Activated CD4-positive, CD25-positive, alpha-beta regulatory T cell treated with anti-CD3 and anti-CD28 coated beads, Interleukin-2, amount 50 U/mL, for 24 hours (primary cell): ENCODE data around the gene UMAD1.
A peak's percentile ranks its signal among the peaks of the same experiment; 100 is the strongest.

Source experiments
- ATAC-seq, 2 donors: fragments of 150-1000 bp; cut with Tn5 transposase; one replicate each; pipeline ENCODE4 v1.10.0; 2021; ENCODE audit warnings: mild to moderate bottlenecking in 1 of 2, moderate library complexity in 1 of 2

Gene UMAD1

DNA sequence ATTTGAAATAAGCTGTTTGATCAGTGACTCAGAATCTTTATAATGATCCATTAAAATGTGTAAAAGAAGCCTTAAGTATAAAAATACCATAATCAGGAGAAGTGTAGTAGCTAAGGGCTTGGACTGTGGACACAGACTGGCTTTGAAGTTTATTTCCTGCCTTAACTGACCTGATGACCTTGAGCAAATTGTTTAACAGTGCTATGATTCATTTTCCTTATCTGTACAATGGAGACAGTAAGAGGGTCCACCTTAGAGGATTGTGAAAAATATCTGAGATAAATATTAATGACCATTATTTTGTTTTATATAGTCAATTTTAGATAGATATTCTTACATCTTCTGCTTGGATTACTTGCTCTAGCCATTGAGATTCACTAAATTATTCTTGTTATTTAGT is 91.2 kb downstream of the UMAD1 start:
- no peak for ATAC-seq

DNA sequence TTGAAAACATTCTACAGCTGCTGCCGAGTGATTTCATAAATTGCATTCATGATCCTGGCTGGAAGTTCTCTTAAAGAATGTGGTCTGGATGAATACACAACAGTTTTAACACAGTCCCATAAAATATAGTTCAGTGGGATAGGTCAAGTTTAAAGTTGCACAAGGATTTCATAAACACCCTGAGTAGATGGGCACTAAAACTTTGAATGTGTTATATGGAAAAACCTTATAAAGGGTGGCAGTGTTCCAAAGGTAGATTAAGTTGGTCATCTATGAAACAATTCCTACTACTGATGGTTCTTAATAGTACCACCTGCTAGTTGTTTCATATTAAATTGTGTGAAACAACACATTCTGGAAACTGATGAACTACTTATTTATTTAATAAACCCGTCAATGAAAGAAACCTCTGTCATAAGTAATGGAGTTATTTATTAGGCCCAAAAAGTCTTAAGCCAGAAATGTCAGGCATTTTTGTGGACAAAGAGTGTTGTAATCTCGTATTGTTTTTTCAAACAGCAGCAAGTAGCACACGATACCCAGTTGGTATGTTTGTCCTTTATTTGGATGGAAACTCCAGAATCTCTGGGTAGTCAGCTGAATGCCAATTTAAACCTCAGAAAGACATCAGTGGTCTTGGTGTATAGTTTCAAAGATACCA is 92.2 kb downstream of the UMAD1 start:
- no peak for ATAC-seq

DNA sequence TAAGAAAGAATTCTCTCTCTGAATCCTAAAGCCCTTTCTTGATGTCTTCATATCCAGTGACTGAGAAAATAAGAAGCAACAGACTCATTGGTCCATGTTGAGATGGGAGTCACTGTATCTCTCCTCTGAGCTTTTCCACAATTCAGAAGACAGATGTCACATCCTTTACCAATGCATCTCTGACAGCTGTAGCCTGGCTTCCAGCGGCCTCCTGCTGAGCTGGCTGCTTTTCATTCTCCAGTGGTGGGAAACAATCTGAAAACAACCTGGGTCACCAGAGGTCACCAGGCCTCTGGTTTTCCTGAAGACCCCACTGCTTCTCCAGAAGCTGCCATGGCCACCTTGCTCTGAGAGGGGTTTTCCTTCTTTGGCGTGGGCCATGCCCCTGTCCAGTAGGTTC is 96.1 kb downstream of the UMAD1 start:
- no peak for ATAC-seq

DNA sequence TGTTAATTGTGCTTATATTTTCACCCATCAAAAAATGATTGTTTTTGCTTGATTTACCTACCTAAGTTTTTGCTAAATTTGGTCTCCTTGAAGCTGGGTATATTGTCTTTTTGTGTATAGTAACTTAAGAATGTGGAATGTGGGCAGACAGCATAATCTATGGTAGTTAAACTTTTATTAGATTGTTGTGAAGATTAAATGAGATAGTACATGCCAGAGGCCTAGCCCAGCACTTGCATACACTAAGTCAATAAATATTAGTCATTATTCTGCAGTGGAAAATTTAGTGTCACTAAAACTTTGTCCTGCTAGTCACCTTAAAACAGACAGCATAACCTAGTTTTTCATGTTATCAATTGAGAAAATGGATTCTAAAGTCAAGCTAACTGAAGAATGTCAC is 97.1 kb downstream of the UMAD1 start:
- ATAC-seq, result no peak

DNA sequence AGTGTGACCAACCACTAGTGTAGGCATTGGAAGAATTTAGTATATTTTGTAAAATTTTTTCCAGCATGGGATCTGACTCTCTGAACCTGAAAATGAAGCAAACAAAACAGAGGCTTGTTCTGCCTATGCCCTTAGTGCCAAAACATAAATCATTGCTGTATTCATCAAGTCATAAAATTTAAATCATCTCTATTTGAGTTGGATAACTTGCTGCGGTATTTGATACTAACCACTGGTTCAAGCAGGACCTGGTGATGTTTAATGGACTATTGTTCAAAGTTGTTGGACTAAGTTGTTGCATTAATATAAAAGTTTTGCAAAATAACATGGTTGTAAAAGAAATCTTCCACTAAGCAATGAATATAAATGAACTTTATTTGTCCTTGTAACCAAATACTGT is 97.6 kb downstream of the UMAD1 start:
- no peak for ATAC-seq

DNA sequence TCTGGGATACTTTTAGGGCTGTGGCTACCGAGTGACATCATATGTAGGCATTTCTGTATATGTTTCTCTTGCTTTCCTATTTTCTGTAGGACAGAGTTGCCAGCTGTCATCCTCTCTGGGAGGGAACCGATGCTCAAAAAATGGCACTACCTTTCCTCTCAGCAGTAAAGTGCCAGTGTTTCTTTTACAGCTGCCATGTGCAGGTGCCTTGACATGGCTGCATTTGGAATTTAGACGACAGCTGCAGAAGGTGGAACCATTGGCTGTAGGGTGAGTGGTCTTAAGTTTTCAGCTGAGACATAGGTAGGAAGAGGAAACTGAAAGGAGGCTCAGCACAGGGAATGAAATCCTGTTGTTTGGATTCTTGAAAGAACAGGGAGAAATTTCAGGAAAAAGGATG is 98.1 kb downstream of the UMAD1 start:
- ATAC-seq, result no peak

DNA sequence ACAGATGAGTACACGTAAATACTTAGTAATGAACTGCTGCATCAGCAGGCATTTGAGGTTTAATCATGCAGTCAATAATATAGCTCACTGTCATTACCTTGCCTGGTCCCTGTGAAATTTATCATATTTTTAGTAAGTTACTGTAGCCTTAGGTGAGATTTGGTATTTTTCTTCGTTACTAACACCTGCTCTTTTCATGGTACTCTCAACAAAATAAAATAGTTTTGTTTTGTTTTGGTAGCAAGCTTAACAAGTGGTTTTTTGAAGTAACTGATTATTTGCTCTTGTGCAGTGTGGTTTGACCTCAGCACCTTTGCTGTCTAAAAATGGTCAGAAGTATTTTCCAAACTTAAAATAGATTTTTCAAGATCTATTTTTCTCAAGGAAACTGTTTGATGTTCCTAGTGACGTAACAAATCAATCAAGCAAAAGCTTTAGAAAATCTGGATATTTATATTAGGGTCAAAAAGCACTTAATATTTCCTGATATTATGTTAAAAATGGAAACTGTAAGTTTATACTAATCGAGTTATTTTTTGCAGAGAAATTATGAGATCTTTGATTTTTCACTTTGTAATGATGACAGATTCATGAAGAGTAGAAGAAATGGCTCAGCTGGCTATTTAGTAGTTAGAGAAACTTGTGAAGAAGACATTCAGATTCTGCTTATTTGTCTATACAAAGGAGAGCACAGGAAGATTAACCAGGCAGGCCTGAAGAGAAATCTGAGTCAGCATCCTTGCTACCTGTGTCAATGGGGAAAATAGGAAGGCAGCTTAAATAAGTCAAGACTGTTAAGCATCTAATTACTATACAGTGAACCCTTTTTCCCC is 98.9 kb downstream of the UMAD1 start:
- ATAC-seq, result no peak

DNA sequence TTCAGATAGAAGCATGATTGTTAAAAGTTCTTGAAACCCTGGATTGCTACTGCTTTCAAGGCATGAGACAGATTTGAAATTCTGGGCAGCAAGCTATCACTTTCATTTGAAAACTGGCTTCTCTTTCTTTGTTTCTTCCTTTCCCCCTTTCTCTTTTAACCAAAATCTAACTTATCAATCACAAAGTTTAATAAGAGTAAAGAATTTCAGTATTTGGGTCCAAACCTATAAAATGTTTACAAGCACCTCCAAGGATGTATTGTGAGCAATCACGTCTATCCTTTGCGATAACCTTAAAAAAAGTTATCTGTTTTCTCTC is 99.4 kb downstream of the UMAD1 start:
- ATAC-seq, result no peak

DNA sequence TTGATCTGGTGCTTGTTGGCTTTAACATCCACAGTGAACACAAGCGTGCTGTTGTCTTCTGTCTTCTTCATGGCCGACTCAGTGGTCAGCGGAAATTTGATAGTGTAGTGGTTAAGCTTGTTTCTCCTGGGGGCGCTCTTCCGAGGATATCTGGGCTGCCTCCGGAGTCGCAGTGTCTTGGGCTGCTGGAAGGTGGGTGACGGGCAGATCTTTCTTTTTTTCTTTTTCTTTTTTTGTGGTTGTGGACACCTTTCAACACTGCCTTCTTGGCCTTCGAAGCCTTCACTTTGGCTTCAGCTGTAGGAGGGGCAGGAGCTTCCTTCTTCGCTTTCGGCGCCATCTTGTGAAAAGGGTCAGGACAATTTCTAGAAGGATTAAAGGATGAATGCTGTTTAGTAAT is 101.7 kb downstream of the UMAD1 start:
- no peak for ATAC-seq

DNA sequence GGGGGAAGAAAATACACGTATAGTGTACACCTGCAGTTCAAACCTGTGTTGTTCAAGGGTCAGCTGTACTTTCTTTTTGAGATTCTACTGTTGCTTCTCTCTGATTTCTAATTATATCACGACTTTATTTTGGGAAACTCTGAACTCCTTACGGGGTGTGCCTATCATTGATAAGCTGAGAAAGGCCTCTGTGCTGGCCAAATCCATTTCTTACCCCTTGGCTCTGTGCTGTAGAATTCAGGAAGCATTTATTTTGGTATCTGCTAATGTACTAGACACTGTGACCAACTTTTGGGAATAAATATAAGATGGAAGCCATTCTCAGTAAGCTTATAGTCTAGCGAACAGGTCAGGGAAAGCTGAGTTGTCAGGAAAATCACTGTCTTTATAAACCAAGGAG is 104.7 kb downstream of the UMAD1 start:
- ATAC-seq, result no peak

DNA sequence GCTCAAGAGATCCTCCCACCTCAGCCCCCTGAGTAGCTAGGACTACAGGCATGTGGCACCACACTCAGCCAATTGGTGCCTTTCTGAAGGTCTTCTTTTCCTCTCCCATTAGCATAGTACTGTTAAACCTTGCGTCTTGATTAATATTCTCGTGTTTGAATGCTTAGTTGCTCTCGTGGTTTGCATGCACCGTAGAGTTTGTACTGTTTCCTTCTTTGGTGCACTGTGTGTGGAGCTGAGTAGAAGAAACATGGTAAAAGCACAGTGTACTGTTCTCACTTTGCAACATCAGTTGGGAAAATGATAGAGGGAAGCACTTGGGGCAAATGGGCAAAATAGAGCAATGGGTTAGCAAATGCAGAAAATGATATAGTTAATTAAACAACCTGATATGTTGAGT is 105.4 kb downstream of the UMAD1 start:
- no peak for ATAC-seq

DNA sequence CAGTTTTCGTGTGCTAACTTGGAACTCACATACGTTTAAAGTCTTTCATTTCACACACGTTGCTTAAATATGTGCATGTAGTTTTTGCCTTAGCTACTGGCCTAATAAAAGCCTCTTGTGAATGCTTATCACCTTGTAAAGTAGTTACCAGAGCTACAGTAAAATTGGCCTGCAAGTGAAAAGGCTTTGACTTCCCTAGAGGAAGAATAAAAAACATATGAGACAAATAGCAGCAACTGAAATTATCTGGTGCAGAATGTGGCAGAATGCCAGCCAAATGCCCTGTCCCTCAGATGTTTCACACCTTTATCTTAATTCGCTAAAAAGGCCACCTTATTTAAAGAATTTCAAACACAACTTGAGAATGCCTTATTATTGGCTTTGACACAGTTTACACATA is 105.9 kb downstream of the UMAD1 start:
- no peak for ATAC-seq

DNA sequence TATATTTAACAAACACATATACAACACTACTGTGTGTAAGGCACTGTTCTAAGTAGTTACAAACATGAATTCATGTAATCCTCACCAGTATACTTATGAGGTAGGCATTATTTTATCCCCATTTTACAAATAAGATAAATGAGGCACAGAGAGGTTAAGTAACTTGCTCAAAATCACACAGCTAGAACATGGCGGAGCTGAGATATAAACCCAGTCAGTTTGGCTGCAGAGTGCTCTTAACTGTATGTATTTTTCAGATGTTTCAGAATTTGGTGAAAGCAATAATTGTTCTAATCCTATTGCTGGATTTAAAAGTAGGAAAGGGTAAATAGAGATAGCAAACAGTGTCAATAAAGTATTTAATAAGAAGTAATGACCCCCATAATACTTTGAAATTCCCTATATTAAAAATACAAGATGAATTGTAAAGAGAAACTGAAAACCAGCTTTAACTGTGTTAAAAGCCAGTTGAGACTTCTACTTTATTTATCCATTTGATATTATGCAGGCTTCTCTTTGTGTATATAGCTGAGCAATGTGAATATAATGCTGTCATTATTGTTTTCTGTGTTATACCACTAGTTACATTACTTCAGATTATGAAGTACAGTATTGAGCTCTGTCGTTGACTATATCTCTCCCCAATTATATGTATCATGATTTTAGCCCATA is 110.2 kb downstream of the UMAD1 start:
- no peak for ATAC-seq

DNA sequence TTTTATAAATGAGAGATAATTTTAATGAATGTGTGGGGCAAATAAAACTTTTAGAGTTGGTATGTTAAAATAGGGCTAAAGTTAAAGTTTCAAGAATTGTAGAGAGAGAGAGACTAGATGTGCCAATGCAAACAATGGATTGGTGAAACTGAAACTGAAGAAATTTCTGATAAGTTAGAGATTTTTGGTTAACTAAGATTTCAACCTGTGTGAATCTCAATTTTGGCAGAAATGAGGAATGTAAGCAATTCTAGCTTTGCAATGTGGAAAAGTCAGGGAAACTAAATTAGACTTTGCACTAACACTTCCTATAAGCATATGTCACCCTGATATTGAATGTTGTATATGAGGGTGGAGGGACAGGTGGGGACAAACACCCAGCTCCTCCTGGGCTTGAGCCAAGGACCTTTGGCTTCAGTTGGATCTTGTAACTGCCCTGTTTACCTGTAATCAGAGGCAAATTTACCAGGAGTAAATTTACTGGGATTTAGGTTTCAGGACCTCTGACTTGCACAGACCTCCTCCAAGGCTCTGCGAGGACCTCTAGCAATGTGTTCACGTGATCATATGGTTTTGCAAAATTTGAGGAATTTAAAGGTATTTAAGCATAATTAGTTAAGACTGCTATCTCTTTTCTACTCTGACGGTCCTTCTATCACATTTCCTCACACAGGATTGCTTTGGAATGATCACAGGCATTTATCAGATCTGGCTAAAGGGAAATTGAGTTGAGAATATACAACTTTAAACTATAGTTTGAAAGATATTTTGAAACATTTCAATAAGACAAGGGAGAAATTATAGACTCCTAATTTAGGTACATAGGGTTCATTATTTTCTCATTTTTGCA is 110.9 kb downstream of the UMAD1 start:
- ATAC-seq, result no peak

DNA sequence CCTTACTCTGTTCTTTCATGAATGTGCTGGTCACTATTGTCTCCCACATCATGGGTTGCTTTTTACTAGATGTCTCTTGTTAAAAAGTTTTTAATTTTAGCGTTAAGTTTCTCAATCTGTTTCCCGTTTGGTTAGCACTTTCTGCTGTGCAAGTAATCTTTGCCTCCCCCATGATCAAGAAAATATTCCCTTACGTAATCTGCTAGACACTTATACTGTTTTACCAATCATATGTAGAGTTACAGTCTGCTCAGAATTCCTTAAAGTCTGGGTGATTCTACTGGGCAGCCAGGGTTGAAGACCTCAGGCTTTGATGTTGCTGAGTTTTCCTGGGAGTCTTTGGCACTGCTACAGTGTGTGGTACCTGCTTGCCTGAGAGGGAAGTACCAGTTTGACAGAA is 116.0 kb downstream of the UMAD1 start:
- no peak for ATAC-seq

DNA sequence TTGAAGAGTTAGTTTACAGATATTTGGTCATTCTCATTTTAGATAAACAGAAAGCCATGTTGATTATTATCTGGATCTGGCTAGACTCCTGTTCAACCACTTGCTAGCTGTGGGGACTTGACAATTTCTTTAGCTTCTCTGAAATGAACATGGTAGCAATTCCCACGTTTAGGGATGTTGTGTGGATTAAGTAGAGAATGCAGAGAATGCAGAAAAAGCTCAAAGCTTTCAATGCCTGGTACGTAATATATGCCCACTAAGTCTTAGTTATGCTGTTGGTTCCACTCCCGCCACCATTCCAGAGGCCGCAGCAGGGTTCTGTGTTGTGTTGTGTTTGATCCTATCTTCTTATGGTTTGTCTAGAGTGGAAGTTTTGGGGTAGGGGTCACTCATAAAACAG is 117.0 kb downstream of the UMAD1 start:
- ATAC-seq, result no peak

DNA sequence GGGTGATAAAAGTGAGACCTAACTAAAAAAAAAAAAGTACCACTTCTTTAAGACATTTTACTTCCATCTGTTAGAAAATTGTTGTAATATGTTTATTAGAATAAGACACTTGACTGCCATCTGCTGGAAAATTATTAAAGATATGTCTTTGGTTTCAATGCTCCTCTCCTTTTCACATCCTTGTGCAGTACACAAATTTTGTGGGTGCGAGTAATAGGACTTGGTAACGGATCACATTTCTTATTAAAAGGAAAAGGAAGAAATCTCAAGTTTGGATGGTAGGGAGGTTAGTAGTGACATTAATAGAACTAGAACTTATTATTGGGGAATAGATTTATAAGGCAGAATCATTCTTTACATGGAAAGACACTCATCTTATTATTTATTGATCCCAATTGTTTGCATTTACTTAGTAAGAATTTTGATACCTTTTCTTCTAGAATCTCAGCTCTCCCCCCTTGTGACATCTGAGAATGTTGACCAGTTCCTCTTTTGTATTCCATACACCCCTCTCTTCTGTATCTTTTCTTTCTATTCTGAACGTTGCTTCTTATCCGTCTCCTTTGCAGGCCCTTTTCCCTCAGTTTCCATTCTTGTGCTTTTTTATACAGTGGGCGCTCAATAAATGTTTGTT is 120.9 kb downstream of the UMAD1 start:
- no peak for ATAC-seq

DNA sequence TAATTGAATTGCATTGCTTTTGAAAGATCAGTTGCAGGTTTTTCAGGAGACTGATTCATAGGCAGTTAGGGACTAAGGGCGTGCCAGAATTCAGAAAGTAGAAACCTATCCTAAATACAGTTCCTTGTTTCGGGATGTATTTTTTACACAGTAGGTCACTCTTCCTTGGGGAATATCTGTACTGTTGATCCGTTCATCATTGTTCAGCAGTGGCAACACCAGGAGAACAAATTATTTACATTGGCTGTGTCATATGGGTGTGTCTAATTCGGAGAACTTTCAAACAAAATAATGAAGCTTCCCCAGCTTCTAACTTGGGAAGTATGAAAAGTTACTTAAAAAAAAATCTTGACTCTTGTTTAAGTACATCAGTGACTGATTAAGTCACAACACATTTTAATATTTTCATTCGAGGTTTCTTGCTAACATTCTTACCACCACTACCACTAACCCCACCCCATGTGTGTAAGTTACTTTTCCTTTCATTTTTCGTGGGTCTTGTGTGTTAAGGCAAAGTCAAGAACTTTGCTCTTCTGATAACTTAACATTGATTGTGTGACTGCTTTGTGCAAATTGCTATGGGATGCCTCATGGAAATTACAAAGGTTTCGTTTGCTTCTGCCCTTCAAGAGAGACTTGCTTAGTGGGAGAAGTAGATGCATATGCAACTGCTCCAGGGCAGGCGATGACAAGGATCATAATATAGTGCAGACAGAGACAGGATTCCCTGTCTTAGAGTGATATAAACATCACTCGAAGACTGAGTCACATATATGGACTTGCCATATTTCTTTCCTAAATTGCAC is 121.6 kb downstream of the UMAD1 start:
- peak; percentile 88 to 89 for ATAC-seq

DNA sequence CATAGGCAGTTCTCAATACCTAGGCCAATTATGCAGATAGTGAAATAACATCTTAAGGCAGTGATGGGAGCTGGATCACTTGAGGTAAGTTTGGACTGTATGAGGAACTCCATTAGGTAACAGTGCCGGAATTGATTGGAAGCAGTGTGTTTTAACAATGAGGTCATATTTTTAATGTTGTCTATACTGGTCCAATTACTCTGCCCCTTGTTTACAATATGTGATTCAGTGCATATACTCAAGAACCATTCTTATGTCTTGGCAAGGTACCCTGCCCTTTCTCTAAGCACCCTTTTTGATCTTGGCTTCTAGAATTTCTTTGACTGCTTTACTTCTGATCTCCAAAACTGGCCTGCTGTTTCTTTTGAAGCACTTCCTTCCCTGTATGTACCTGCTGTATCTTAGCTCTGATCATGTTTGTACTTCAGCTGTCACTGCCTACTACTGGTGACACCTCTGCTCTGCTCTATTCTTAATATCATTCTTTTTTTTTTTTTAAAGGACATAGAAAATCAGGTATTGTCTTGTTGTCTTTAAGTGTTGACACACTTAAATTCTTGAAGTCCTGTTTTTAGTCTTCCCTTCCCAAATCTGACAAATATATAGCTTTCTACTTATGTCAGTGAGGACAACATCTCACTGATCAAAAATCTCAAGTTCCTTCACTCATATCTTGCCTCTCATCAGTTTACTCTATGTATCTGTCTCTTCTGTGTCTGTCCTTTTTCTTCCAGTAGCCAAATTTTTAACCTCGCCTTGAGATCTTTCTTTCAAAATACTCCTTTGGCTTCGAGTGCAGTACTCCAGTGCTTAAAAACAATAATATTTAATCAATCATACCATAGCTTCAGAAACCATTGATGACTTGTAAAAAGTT is 124.2 kb downstream of the UMAD1 start:
- no peak for ATAC-seq

DNA sequence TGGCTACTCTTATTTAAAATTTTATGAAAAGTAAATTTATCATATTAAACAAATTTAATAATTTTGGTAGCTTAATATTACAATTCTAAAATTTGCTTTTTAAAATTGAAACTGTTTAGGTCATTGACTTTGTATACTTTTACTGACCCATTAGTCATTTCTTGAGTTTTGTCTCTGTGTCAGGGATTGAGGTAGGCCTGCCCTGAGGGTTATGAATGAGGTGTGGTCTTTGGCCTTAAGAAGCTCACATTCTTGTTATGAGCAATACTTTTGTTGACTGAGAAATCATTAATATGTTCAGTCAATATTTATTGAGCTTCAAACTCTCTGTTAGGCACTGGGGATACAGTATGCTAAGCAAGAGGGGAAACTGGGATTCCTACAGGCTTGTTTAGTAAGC is 124.9 kb downstream of the UMAD1 start:
- ATAC-seq, result no peak

DNA sequence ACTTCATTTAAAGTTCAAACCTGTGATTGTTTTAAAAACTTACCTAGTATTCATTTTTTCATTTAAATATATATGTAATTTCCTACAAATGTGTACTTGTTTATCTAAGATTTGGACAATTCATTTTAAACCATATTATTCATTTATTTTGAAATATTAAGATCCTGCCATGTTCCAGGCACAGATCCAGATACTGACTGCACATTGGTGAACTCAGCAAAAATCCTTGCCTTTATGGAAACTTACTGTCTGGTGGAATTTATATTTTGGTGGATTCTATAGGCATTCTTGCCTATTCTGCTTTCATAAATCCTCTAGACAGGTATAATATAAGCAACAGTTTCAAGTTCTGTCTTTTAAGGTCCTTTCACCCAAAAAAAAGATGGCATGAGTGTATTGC is 126.1 kb downstream of the UMAD1 start:
- no peak for ATAC-seq
